HEK293 (cell line): Measurements from ENCODE around the gene ABCB11.

Experiments used
- CTCF ChIA-PET: fragments of 350-600 bp; formaldehyde crosslinking; extraction: SDS; loops from one replicate; lab custom pipeline; 2021; ENCODE audit warnings: antibody characterized with exemption; lab: Yijun Ruan, JAX
- POLR2A ChIA-PET: fragments of 300-600 bp; formaldehyde crosslinking; extraction: SDS; loops from one replicate; lab custom pipeline; 2020; ENCODE audit warnings: antibody characterized with exemption, inconsistent platforms; lab: Yijun Ruan, JAX
- H3K27ac ChIP-seq: fragments of 200-500 bp; sonication (Bioruptor generic); 2 replicates; pipeline ENCODE4 v1.5.1; 2014; ENCODE audit warnings: low read depth, low read length, control low read depth, inconsistent platforms; ENCODE audit errors: extremely low read depth
- H3K36me3 ChIP-seq, 2 experiments: fragments of 200-500 bp in 1 of 2; sonication (Bioruptor generic) in 1 of 2; 1 replicate in 1 of 2; 2 replicates in 1 of 2; pipeline ENCODE4 v1.5.1; 2014 to 2017; ENCODE audit warnings: inconsistent platforms in 2 of 2, low read length in 2 of 2; ENCODE audit not compliant: control insufficient read depth in 2 of 2, insufficient read depth in 1 of 2
- H3K4me1 ChIP-seq: fragments of 200-500 bp; sonication (Bioruptor generic); 2 replicates; pipeline ENCODE4 v1.5.1; 2014; ENCODE audit warnings: mild to moderate bottlenecking, low read length, inconsistent platforms; ENCODE audit not compliant: control insufficient read depth, insufficient read depth
- H3K4me3 ChIP-seq: 2 replicates; pipeline ENCODE4 v1.5.1; 2011; ENCODE audit warnings: low read depth, mild to moderate bottlenecking, control low read depth, low read length, moderate library complexity
- H3K9me3 ChIP-seq: fragments of 200-500 bp; sonication (Bioruptor generic); 2 replicates; pipeline ENCODE4 v1.5.1; 2014; ENCODE audit warnings: low read depth, low read length, inconsistent platforms; ENCODE audit not compliant: control insufficient read depth, insufficient read depth
- HOXA7 ChIP-seq: sonication (generic); formaldehyde crosslinking; IDR thresholded peaks from 2 replicates; pipeline ENCODE4 v1.8.1; 2022; ENCODE audit warnings: missing genetic modification reagents, borderline replicate concordance
- PRDM10 ChIP-seq: fragments of 450-650 bp; formaldehyde crosslinking; IDR thresholded peaks from 2 replicates; pipeline ENCODE4 v1.5.1; 2016; ENCODE audit warnings: missing biosample characterization, missing genetic modification characterization
- PRDM4 ChIP-seq: fragments of 450-650 bp; formaldehyde crosslinking; IDR thresholded peaks from 2 replicates; pipeline ENCODE4 v1.5.1; 2017; ENCODE audit warnings: missing biosample characterization, missing genetic modification characterization
- REST ChIP-seq: fragments of 450-650 bp; formaldehyde crosslinking; IDR thresholded peaks from 2 replicates; pipeline ENCODE4 v1.5.1; 2016; ENCODE audit warnings: missing biosample characterization, missing genetic modification characterization
- TRIM28 ChIP-seq: IDR thresholded peaks from 2 replicates; pipeline ENCODE4 v1.6.1; 2011; ENCODE audit warnings: low read length, control low read depth, borderline replicate concordance
- ZBTB10 ChIP-seq: fragments of 450-650 bp; formaldehyde crosslinking; IDR thresholded peaks from 2 replicates; pipeline ENCODE4 v1.5.1; 2016; ENCODE audit warnings: missing biosample characterization, missing genetic modification characterization
- ZBTB11 ChIP-seq: fragments of 450-650 bp; formaldehyde crosslinking; conservative IDR thresholded peaks from 2 replicates; pipeline ENCODE4 v1.5.1; 2016; ENCODE audit warnings: low read depth, missing biosample characterization, missing genetic modification characterization
- ZBTB8A ChIP-seq: fragments of 450-650 bp; formaldehyde crosslinking; IDR thresholded peaks from 2 replicates; pipeline ENCODE4 v1.5.1; 2016; ENCODE audit warnings: missing biosample characterization, missing genetic modification characterization
- ZFHX2 ChIP-seq: fragments of 450-650 bp; formaldehyde crosslinking; conservative IDR thresholded peaks from 2 replicates; pipeline ENCODE4 v1.5.1; 2016; ENCODE audit warnings: missing biosample characterization, missing genetic modification characterization
- ZNF112 ChIP-seq: fragments of 450-650 bp; formaldehyde crosslinking; IDR thresholded peaks from 2 replicates; pipeline ENCODE4 v1.5.0; 2017; ENCODE audit warnings: missing biosample characterization, missing genetic modification characterization
- ZNF202 ChIP-seq: fragments of 450-650 bp; formaldehyde crosslinking; IDR thresholded peaks from 2 replicates; pipeline ENCODE4 v1.5.1; 2016; ENCODE audit warnings: missing biosample characterization, missing genetic modification characterization, borderline replicate concordance
- ZNF580 ChIP-seq: fragments of 450-650 bp; formaldehyde crosslinking; IDR thresholded peaks from 2 replicates; pipeline ENCODE4 v1.5.1; 2016; ENCODE audit warnings: missing biosample characterization, missing genetic modification characterization
- ZNF704 ChIP-seq: fragments of 450-650 bp; formaldehyde crosslinking; IDR thresholded peaks from 2 replicates; pipeline ENCODE4 v1.5.1; 2016; ENCODE audit warnings: missing biosample characterization, missing genetic modification characterization
- ZNF768 ChIP-seq: fragments of 450-650 bp; formaldehyde crosslinking; IDR thresholded peaks from 2 replicates; pipeline ENCODE4 v1.5.1; 2018; ENCODE audit warnings: missing biosample characterization, mild to moderate bottlenecking, missing genetic modification characterization
- ZNF785 ChIP-seq: fragments of 450-650 bp; formaldehyde crosslinking; IDR thresholded peaks from 2 replicates; pipeline ENCODE4 v1.5.1; 2016; ENCODE audit warnings: missing biosample characterization, missing genetic modification characterization
- ZSCAN16 ChIP-seq: fragments of 450-650 bp; formaldehyde crosslinking; IDR thresholded peaks from 2 replicates; pipeline ENCODE4 v1.5.1; 2016; ENCODE audit warnings: missing biosample characterization, missing genetic modification characterization

Gene ABCB11

GRCh38 chr2:169005994-169006393 lies 25.1 kb downstream of the ABCB11 start:
- Histone ChIP-seq H3K36me3 (no peaks in the 10 kb centered on the region), H3K9me3 (no peaks in the 10 kb centered on the region), H3K27ac (no peak overlapping the region), H3K4me3 (no peak overlapping the region)
- ChIA-PET CTCF (no interaction called here), POLR2A (no interaction called here)
- TF ChIP-seq TRIM28 = no peak
- TF ChIP-seq, all 188 proteins: peak for 0
- 0 out of 2 replicates have a peak, but pooled peaks cover 3% of the 10 kb centered on the region for H3K4me1 ChIP-seq

- H3K27ac ChIP-seq = no peak overlapping the region
- POLR2A ChIA-PET = no interaction called here
- no peaks in the 10 kb centered on the region for H3K4me1 ChIP-seq
- no peak overlapping the region for H3K4me3 ChIP-seq
- TF ChIP-seq ZNF112 (tag by site-specific recombination) = no peak
- TF ChIP-seq REST (tag by site-specific recombination) = no peak
- TF ChIP-seq ZNF580 (tag by site-specific recombination) = no peak
- TF ChIP-seq ZNF202 (tag by site-specific recombination) = no peak
- no peak for TF ChIP-seq ZNF768 (tag by site-specific recombination)
- TF ChIP-seq ZBTB10 (tag by site-specific recombination) = no peak
- TF ChIP-seq PRDM4 = no peak
- TF ChIP-seq HOXA7 (CRISPR knock-in tag) = no peak
- no peak for TF ChIP-seq ZFHX2 (tag by site-specific recombination)
- no peak for TF ChIP-seq ZBTB8A (tag by site-specific recombination)
- TF ChIP-seq TRIM28 = no peak
- no peak for TF ChIP-seq PRDM10
- no peak for TF ChIP-seq ZSCAN16 (tag by site-specific recombination)
- TF ChIP-seq ZBTB11 (tag by site-specific recombination) = no peak
- no peak for TF ChIP-seq ZNF785 (tag by site-specific recombination)
- TF ChIP-seq ZNF704 (tag by site-specific recombination) = no peak
- TF ChIP-seq, all 188 proteins: peak for 0
- CTCF ChIA-PET = no interaction called here
- H3K9me3 ChIP-seq = no peaks in the 10 kb centered on the region
- H3K36me3 ChIP-seq = no peaks in the 10 kb centered on the region
These were observed 26.0 kb downstream of the ABCB11 start for GRCh38 chr2:169005080-169005598.
